ENCODE measurements around the gene GPATCH3.

DNA sequence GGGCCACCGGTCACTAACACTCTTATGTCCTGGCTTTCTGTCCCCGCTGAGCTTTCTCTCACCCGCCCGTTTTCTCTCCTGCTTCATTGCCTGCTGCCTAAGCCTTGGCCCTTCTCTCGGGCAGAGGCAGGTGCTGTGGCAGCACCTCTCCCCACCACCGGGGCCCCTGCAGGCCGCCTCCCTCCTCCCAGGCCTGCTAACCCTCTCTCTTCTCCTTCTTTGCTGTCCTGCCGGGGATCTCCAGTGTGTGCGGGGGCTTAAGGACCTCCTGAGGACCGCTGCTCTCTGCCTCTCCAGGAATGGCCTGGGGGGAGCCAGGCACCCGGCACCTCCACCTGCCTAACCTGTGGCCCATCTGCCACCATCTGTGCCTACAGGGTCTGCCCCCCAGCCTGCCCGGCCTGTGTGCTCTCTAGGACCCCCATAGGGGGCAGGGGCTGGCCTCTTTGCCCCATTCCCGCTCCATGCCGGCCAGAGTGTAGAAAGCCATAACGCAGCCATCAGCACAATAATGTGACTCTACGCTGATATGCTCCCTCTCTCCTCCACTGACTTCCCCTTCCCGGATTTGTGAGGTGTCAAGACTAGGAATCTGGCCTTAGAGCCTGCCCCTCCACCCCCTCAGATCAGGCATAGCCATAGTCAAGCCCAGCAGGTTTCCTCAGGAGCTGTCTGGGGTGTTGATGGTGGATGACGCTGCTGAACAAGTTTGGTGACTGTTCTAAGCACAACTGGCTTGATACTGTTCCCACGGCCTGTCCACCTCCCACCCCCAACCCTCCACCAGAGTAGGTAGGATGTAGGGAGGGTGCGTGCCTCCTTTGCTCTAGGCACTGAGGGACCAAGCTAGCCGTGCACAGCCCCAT is 43.4 kb downstream of the GPATCH3 start:
- TF ChIP-seq POLR2AphosphoS5 (IDR thresholded peaks at IDR 0.05; ENCODE audit: borderline replicate concordance, low read depth, low read length) = no peak
- no peak for TF ChIP-seq EZH2 (IDR thresholded peaks at IDR 0.05)
- no peak for TF ChIP-seq FOXP2 (optimal IDR thresholded peaks at IDR 0.05; ENCODE audit: control extremely low read depth, extremely low read length, insufficient read depth)

All from SK-N-MC (cell line).